Measurements from ENCODE around the gene EZH2.

The EZH2 gene

GRCh38 chr7:148898845-148899484 lies 14.9 kb upstream of the EZH2 start:
- no peak for ATAC-seq
- no peak for DNase-seq

- ATAC-seq (no peak), DNase-seq (no peak)
These were observed 10.5 kb upstream of the EZH2 start for GRCh38 chr7:148894591-148894990.

GRCh38 chr7:148893071-148893470 lies 9.0 kb upstream of the EZH2 start:
- ATAC-seq (no peak), DNase-seq (no peak)

- no peak for DNase-seq
- no peak for ATAC-seq
These were observed 4.2 kb upstream of the EZH2 start for GRCh38 chr7:148888300-148888699.

- ATAC-seq (no peak), DNase-seq (no peak)
These were observed 2.8 kb upstream of the EZH2 start for GRCh38 chr7:148886844-148887243.

- DNase-seq (peak; percentile 95), ATAC-seq (peak; percentile 96)
These were observed 370 bp upstream of the EZH2 start for GRCh38 chr7:148884299-148885022.

- ATAC-seq (peak; percentile 13), DNase-seq (peak; percentile 64)
These were observed 634 bp downstream of the EZH2 start for GRCh38 chr7:148883266-148884048.

- DNase-seq (no peak), ATAC-seq (no peak)
These were observed 1.2 kb downstream of the EZH2 start for GRCh38 chr7:148882841-148883265.

GRCh38 chr7:148882192-148882591 lies 1.9 kb downstream of the EZH2 start:
- DNase-seq, result no peak
- ATAC-seq, result no peak

- no peak for ATAC-seq
- no peak for DNase-seq
These were observed 5.8 kb downstream of the EZH2 start for GRCh38 chr7:148878317-148878716.

GRCh38 chr7:148877517-148877916 lies 6.6 kb downstream of the EZH2 start:
- ATAC-seq (peak; percentile 46), DNase-seq (no peak)

GRCh38 chr7:148872188-148872587 lies 11.9 kb downstream of the EZH2 start:
- ATAC-seq, result no peak
- DNase-seq, result no peak

- no peak for ATAC-seq
- no peak for DNase-seq
These were observed 12.5 kb downstream of the EZH2 start for GRCh38 chr7:148871551-148871950.

GRCh38 chr7:148871030-148871429 lies 13.1 kb downstream of the EZH2 start:
- ATAC-seq (peak; percentile 52), DNase-seq (no peak)

GRCh38 chr7:148868378-148868674 lies 15.8 kb downstream of the EZH2 start:
- no peak for ATAC-seq
- DNase-seq, result no peak

- ATAC-seq (no peak), DNase-seq (no peak)
These were observed 16.3 kb downstream of the EZH2 start for GRCh38 chr7:148867596-148868377.

GRCh38 chr7:148866362-148866761 lies 17.7 kb downstream of the EZH2 start:
- DNase-seq (no peak), ATAC-seq (no peak)

- DNase-seq, result no peak
- ATAC-seq, result peak; percentile 40
These were observed 18.8 kb downstream of the EZH2 start for GRCh38 chr7:148865283-148865682.

- ATAC-seq (no peak), DNase-seq (no peak)
These were observed 20.8 kb downstream of the EZH2 start for GRCh38 chr7:148863324-148863723.

GRCh38 chr7:148862481-148862880 lies 21.6 kb downstream of the EZH2 start:
- no peak for ATAC-seq
- no peak for DNase-seq

- DNase-seq (no peak), ATAC-seq (no peak)
These were observed 25.6 kb downstream of the EZH2 start for GRCh38 chr7:148858489-148858888.

GRCh38 chr7:148856891-148857290 lies 27.2 kb downstream of the EZH2 start:
- DNase-seq (no peak), ATAC-seq (peak; percentile 84)

- ATAC-seq, result no peak
- no peak for DNase-seq
These were observed 27.6 kb downstream of the EZH2 start for GRCh38 chr7:148856578-148856881.
